ENCODE measurements around the gene MOB3C. TPM values are rescaled to one million over a fixed set of nuclear protein-coding genes. Genes with fewer than 3 reads are reported as not detected.

The MOB3C gene
- total and polyA plus RNA-seq, 2 donors (not counting 1 experiment from before 2014, with no cell fraction given): 9.1 to 14.9 TPM

- Histone ChIP-seq H3K36me3 (ENCODE audit: control insufficient read depth, insufficient read depth, low read length) (no peaks in the 10 kb centered on the region), H2AFZ (ENCODE audit: low read length) (no peak overlapping the region), H3K27ac (ENCODE audit: insufficient read depth, low read length) (no peak overlapping the region), H3K4me2 (ENCODE audit: extremely low read depth, insufficient read depth, low read length) (peak overlapping the region; percentile 37), H3K9ac (ENCODE audit: insufficient read depth, low read length) (no peak overlapping the region), H3K9me3 (ENCODE audit: control insufficient read depth, insufficient read depth, low read depth, low read length) (no peaks in the 10 kb centered on the region), H3K4me1 (ENCODE audit: control insufficient read depth, extremely low read depth, insufficient read depth, low read length) (peaks cover 6% of the 10 kb centered on the region), H3K4me3 (replicated peaks in 1 of 4; ENCODE audit: control extremely low read depth in 1 of 4, insufficient read depth in 1 of 4, low read depth in 3 of 4, low read length in 4 of 4) (no peak overlapping the region), H3K79me2 (ENCODE audit: control insufficient read depth, insufficient read depth, low read length) (no peaks in the 10 kb centered on the region), H3K27me3 (ENCODE audit: control insufficient read depth, insufficient read depth, low read length) (no peaks in the 10 kb centered on the region), H4K20me1 (ENCODE audit: control insufficient read depth, extremely low read depth, insufficient read depth, low read length) (no peaks in the 10 kb centered on the region)
- TF ChIP-seq EZH2 (IDR thresholded peaks at IDR 0.05; ENCODE audit: low read length, missing control alignments) (no peak), CTCF (conservative IDR thresholded peaks at IDR 0.05 in 1 of 2, IDR thresholded peaks at IDR 0.05 in 1 of 2; ENCODE audit: low read depth in 1 of 2, low read length in 2 of 2) (no peak)
- DNase-seq (ENCODE audit: low read depth in 2 of 2): peak; percentile 92 to 96
These were observed 26.8 kb upstream of the MOB3C start for GRCh38 chr1:46643368-46643775.

GRCh38 chr1:46642115-46642680 is 25.6 kb upstream of the MOB3C start:
- Histone ChIP-seq H3K4me2 (ENCODE audit: extremely low read depth, insufficient read depth, low read length) (no peak overlapping the region), H3K36me3 (ENCODE audit: control insufficient read depth, insufficient read depth, low read length) (no peaks in the 10 kb centered on the region), H4K20me1 (ENCODE audit: control insufficient read depth, extremely low read depth, insufficient read depth, low read length) (no peaks in the 10 kb centered on the region), H3K27ac (ENCODE audit: insufficient read depth, low read length) (no peak overlapping the region), H3K4me1 (ENCODE audit: control insufficient read depth, extremely low read depth, insufficient read depth, low read length) (peaks cover 6% of the 10 kb centered on the region), H3K9ac (ENCODE audit: insufficient read depth, low read length) (no peak overlapping the region), H3K9me3 (ENCODE audit: control insufficient read depth, insufficient read depth, low read depth, low read length) (no peaks in the 10 kb centered on the region), H3K4me3 (replicated peaks in 1 of 4; ENCODE audit: control extremely low read depth in 1 of 4, insufficient read depth in 1 of 4, low read depth in 3 of 4, low read length in 4 of 4) (no peak overlapping the region), H2AFZ (ENCODE audit: low read length) (no peak overlapping the region), H3K79me2 (ENCODE audit: control insufficient read depth, insufficient read depth, low read length) (no peaks in the 10 kb centered on the region), H3K27me3 (ENCODE audit: control insufficient read depth, insufficient read depth, low read length) (no peaks in the 10 kb centered on the region)
- TF ChIP-seq EZH2 (IDR thresholded peaks at IDR 0.05; ENCODE audit: low read length, missing control alignments) (no peak), CTCF (conservative IDR thresholded peaks at IDR 0.05 in 1 of 2, IDR thresholded peaks at IDR 0.05 in 1 of 2; ENCODE audit: low read depth in 1 of 2, low read length in 2 of 2) (no peak)
- DNase-seq (ENCODE audit: low read depth in 2 of 2): no peak

- no peak overlapping the region for H2AFZ ChIP-seq (ENCODE audit: low read length)
- H3K79me2 ChIP-seq (ENCODE audit: control insufficient read depth, insufficient read depth, low read length): no peaks in the 10 kb centered on the region
- H3K4me3 ChIP-seq (replicated peaks in 1 of 4; ENCODE audit: control extremely low read depth in 1 of 4, insufficient read depth in 1 of 4, low read depth in 3 of 4, low read length in 4 of 4): no peak overlapping the region
- no peak overlapping the region for H3K27ac ChIP-seq (ENCODE audit: insufficient read depth, low read length)
- H3K36me3 ChIP-seq (ENCODE audit: control insufficient read depth, insufficient read depth, low read length): peaks cover 4% of the 10 kb centered on the region
- H3K9me3 ChIP-seq (ENCODE audit: control insufficient read depth, insufficient read depth, low read depth, low read length): no peaks in the 10 kb centered on the region
- H3K27me3 ChIP-seq (ENCODE audit: control insufficient read depth, insufficient read depth, low read length): no peaks in the 10 kb centered on the region
- no peak overlapping the region for H3K9ac ChIP-seq (ENCODE audit: insufficient read depth, low read length)
- DNase-seq (ENCODE audit: low read depth in 2 of 2): no peak
- no peak overlapping the region for H3K4me2 ChIP-seq (ENCODE audit: extremely low read depth, insufficient read depth, low read length)
- no peaks in the 10 kb centered on the region for H4K20me1 ChIP-seq (ENCODE audit: control insufficient read depth, extremely low read depth, insufficient read depth, low read length)
- H3K4me1 ChIP-seq (ENCODE audit: control insufficient read depth, extremely low read depth, insufficient read depth, low read length): peaks cover 6% of the 10 kb centered on the region
- TF ChIP-seq CTCF (conservative IDR thresholded peaks at IDR 0.05 in 1 of 2, IDR thresholded peaks at IDR 0.05 in 1 of 2; ENCODE audit: low read depth in 1 of 2, low read length in 2 of 2) (no peak), EZH2 (IDR thresholded peaks at IDR 0.05; ENCODE audit: low read length, missing control alignments) (no peak)
These were observed 22.9 kb upstream of the MOB3C start for GRCh38 chr1:46639547-46639946.

Data from fibroblast of lung (primary cell).